ENCODE data around the gene CREB5.

The CREB5 gene

DNA sequence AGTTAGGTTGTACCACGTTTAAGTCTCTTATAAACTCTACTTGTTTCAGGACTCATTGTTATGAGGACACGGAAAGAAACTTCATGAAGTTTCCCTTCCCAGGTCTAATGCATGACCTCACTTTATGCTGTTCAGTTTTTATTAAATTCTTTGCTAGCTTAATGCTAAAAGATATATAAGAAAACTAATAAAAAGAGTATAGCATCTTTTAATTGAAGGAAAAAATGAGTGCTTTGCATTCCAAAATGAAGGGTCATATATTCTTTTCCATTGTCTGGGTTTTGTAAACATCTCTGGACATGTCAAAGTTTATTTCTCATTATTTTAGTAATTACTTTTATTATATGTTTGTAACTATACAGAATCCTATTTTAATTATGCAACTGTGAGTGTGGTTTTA lies 255.8 kb downstream of the CREB5 start:
- no peak for TF ChIP-seq POLR2A (IDR thresholded peaks at IDR 0.05; ENCODE audit: low read depth, low read length)
- no peak for TF ChIP-seq POLR2AphosphoS5 (IDR thresholded peaks at IDR 0.05; ENCODE audit: low read depth, low read length)
- no peak for TF ChIP-seq TAF1 (IDR thresholded peaks at IDR 0.05; ENCODE audit: borderline replicate concordance, low read depth, low read length)
- no peak for FAIRE-seq

DNA sequence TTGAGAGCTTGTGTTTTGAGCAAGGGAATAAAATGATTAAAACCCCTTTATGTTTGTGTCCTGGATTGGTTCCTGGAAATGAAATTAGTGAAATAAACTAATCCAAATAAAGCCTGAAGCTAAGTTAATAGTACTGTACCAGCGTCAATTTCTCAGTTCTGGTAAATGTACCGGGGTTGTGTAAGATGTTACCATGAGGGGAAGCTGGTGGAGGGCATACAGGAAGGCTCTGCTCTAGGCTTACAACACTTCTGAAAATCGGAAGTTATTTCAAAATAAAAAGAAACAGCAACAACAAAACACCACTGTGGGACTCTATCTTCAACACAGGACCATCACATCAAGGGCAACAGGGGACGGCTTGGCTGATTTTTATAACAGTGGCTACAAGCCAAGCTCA lies 257.0 kb downstream of the CREB5 start:
- DNase-seq (ENCODE audit: insufficient read length) (no peak), FAIRE-seq (no peak)
- TF ChIP-seq POLR2A (IDR thresholded peaks at IDR 0.05; ENCODE audit: low read depth, low read length), result no peak
- TF ChIP-seq POLR2AphosphoS5 (IDR thresholded peaks at IDR 0.05; ENCODE audit: low read depth, low read length), result no peak
- TF ChIP-seq TAF1 (IDR thresholded peaks at IDR 0.05; ENCODE audit: borderline replicate concordance, low read depth, low read length), result no peak

More for the DNA sequence above, 255.8 kb downstream of the CREB5 start:
- no peak for DNase-seq (ENCODE audit: insufficient read length)

DNA sequence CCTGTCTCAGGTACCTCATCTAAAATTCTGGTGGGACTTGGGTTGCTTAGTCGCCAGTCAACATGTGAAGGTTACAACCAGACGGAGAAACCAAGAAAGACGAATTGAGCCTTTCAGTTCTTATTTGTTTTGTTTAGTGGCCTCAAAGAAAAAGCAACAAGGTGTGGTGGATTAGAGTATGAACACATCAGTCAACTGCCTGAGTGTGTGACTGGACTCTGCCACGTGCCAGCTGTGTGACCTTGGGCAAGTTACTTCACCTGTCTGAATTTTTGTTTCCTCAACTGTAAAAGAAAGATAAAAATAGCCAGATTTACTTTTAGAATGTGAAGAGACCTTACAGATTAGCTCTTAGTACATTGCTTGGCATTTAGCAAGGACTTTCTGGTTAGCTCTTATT lies 259.2 kb downstream of the CREB5 start:
- FAIRE-seq, result no peak

DNA sequence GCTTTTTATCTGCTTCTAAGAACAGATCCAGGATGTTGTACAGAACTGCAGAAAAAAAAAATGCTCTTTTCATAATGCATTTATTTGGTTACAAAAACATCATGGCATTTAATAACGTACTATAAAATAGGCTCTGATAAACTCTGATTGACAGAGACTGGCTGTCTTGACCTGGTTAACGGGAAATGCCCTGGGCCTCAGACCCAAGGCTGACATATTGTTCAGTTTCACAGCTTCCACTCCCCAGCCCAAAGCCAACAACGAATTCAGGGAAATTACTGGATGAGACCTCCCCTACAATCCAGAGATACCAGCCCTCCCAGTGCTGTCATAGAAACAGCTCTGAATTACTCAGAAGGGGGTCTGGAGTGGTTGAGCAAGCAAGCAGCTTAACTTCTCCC lies 260.1 kb downstream of the CREB5 start:
- DNase-seq (ENCODE audit: insufficient read length) (no peak), FAIRE-seq (no peak)
- no peak for TF ChIP-seq POLR2A (IDR thresholded peaks at IDR 0.05; ENCODE audit: low read depth, low read length)

More for the DNA sequence above, 259.2 kb downstream of the CREB5 start:
- TF ChIP-seq POLR2A (IDR thresholded peaks at IDR 0.05; ENCODE audit: low read depth, low read length) (no peak), POLR2AphosphoS5 (IDR thresholded peaks at IDR 0.05; ENCODE audit: low read depth, low read length) (no peak), TAF1 (IDR thresholded peaks at IDR 0.05; ENCODE audit: borderline replicate concordance, low read depth, low read length) (no peak)
- DNase-seq (ENCODE audit: insufficient read length), result no peak

DNA sequence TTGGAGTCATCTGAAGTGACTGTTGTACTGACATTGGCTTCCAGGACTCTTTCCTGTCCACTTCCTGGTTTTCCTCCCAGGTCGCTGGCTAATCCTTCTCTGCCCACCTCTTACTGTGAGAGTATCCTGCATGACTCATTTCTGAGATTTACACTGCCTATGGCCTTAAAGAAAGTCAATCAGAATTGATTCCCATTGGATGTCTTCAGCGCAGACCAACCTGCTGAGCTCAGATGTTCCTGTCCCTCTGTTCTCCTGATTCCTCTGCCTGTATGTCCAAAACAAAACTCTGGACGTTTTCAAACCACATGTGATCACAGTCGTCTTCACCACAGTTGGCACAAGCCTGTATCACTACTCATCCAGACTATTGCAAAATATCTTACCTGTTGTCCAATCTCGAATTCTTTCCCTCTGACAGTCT lies 262.1 kb downstream of the CREB5 start:
- DNase-seq (ENCODE audit: insufficient read length), result no peak
- TF ChIP-seq POLR2AphosphoS5 (IDR thresholded peaks at IDR 0.05; ENCODE audit: low read depth, low read length) (no peak), TAF1 (IDR thresholded peaks at IDR 0.05; ENCODE audit: borderline replicate concordance, low read depth, low read length) (no peak), POLR2A (IDR thresholded peaks at IDR 0.05; ENCODE audit: low read depth, low read length) (no peak)
- no peak for FAIRE-seq

- no peak for TF ChIP-seq TAF1 (IDR thresholded peaks at IDR 0.05; ENCODE audit: borderline replicate concordance, low read depth, low read length)
- DNase-seq (ENCODE audit: insufficient read length), result no peak
- FAIRE-seq, result no peak
Measured at GRCh38 chr7:28675429-28675828, 263.1 kb downstream of the CREB5 start.

GRCh38 chr7:28677668-28678067 lies 265.4 kb downstream of the CREB5 start:
- DNase-seq (ENCODE audit: insufficient read length), result no peak
- no peak for FAIRE-seq
- TF ChIP-seq POLR2AphosphoS5 (IDR thresholded peaks at IDR 0.05; ENCODE audit: low read depth, low read length) (no peak), POLR2A (IDR thresholded peaks at IDR 0.05; ENCODE audit: low read depth, low read length) (no peak), TAF1 (IDR thresholded peaks at IDR 0.05; ENCODE audit: borderline replicate concordance, low read depth, low read length) (no peak)

DNA sequence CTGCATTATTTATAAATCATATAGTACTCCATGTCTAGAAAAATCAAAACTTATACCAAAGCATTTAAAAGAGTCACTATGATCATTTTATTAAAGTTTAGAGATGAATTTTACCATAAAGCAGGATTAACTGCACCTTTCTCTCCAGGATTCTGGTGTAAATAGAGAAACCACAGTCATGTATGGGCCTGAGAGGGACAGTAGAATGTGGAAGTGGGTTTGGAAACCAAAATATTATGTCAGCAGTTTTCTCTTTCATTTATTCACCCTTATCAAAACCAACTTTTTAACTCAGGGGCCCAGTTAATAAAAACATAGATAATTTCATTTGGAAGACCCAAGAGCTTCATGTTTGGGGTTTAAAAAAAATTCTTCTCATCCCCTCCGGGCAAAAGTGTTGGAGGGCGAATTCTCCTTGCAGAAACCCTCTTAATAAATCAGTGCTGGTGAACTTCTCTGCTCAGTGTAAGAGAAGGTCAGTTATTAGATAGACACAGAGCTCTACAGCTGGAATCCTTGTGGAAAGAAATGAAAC lies 266.2 kb downstream of the CREB5 start:
- no peak for TF ChIP-seq POLR2A (IDR thresholded peaks at IDR 0.05; ENCODE audit: low read depth, low read length)
- TF ChIP-seq TAF1 (IDR thresholded peaks at IDR 0.05; ENCODE audit: borderline replicate concordance, low read depth, low read length), result no peak
- TF ChIP-seq POLR2AphosphoS5 (IDR thresholded peaks at IDR 0.05; ENCODE audit: low read depth, low read length), result no peak
- FAIRE-seq (no peak), DNase-seq (ENCODE audit: insufficient read length) (no peak)

GRCh38 chr7:28681693-28682310 lies 269.5 kb downstream of the CREB5 start:
- no peak for DNase-seq (ENCODE audit: insufficient read length)
- FAIRE-seq, result no peak
- TF ChIP-seq POLR2AphosphoS5 (IDR thresholded peaks at IDR 0.05; ENCODE audit: low read depth, low read length) (no peak), POLR2A (IDR thresholded peaks at IDR 0.05; ENCODE audit: low read depth, low read length) (no peak), TAF1 (IDR thresholded peaks at IDR 0.05; ENCODE audit: borderline replicate concordance, low read depth, low read length) (no peak)

DNA sequence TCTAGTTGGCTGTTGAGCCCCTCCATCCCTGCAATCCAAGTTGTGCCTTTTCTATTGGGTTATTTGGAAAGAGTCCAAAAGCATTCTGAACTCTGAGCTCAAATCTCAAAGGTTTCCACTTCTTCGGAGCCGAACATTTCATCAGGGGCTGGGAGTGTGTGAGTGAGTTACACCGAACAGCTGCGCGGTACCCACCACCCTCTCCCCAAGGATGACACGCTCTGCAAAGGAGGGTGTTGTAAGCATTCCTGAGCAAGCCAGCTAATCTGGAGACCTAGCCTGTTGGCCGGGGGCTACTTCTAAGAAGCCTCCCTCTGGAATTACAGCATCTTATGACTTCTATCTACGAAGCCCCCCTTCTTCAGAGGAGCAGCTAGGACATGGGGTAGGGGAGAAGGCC lies 270.5 kb downstream of the CREB5 start:
- no peak for FAIRE-seq
- TF ChIP-seq TAF1 (IDR thresholded peaks at IDR 0.05; ENCODE audit: borderline replicate concordance, low read depth, low read length) (no peak), POLR2AphosphoS5 (IDR thresholded peaks at IDR 0.05; ENCODE audit: low read depth, low read length) (no peak), POLR2A (IDR thresholded peaks at IDR 0.05; ENCODE audit: low read depth, low read length) (no peak)
- no peak for DNase-seq (ENCODE audit: insufficient read length)

DNA sequence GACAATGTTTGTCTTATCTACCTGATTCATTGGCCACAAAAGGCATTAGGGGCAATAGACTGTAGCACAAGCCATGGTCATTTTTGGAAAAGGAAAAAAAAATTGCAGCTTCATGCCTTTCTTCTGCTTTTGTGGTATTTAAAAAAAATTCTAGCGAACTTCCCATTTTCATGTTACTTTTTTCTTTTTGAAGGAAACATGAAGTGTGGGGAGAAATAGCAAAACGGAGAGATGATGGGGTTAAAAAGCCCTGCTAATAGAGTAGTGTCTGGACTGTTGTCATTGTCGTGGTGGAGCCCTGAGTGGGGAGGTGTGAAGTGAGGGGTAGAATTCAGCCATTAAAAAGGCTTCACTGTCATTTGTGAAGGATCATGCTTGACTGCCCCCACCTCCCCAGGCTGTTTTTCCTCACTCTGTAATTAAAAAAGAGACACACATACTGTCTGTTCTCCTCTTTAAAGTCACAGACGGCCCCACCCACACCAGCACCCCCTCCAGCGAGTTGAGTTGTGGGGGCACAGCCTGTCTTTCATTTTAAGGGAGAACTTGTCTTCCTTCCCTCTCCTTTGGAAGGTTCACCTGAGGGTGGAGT lies 272.4 kb downstream of the CREB5 start:
- TF ChIP-seq POLR2A (IDR thresholded peaks at IDR 0.05; ENCODE audit: low read depth, low read length) (no peak), TAF1 (IDR thresholded peaks at IDR 0.05; ENCODE audit: borderline replicate concordance, low read depth, low read length) (no peak), POLR2AphosphoS5 (IDR thresholded peaks at IDR 0.05; ENCODE audit: low read depth, low read length) (no peak)
- FAIRE-seq (no peak), DNase-seq (ENCODE audit: insufficient read length) (no peak)

- no peak for TF ChIP-seq POLR2A (IDR thresholded peaks at IDR 0.05; ENCODE audit: low read depth, low read length)
- no peak for TF ChIP-seq POLR2AphosphoS5 (IDR thresholded peaks at IDR 0.05; ENCODE audit: low read depth, low read length)
- TF ChIP-seq TAF1 (IDR thresholded peaks at IDR 0.05; ENCODE audit: borderline replicate concordance, low read depth, low read length), result no peak
- no peak for FAIRE-seq
- no peak for DNase-seq (ENCODE audit: insufficient read length)
Measured at GRCh38 chr7:28685242-28685643, 272.9 kb downstream of the CREB5 start.

All from GM12892 (cell line).